HK-2 (cell line): ENCODE results near the gene C20orf204.
"Not testable (repeated sequence)": the region's sequence is repeated elsewhere in the genome, so short reads cannot be mapped to it uniquely, and the experiment has no call there.

Experiments used
- DNase-seq: peaks from one replicate; pipeline ENCODE4 v3.0.0-alpha.2; 2018; ENCODE audit not compliant: unreplicated experiment

C20orf204 gene

GRCh38 chr20:64035933-64036345 is at the start of gene C20orf204:
Gene C20orf204 (plus strand): TSS chr20:64036182. CDS start chr20:64036324, 142 bp downstream.
- DNase-seq, result no peak

- DNase-seq, result no peak
Measured at GRCh38 chr20:64000906-64001305, 35.1 kb upstream of the C20orf204 start.

- no peak for DNase-seq
Measured at GRCh38 chr20:64001607-64002011, 34.4 kb upstream of the C20orf204 start.

GRCh38 chr20:64003960-64004725 is 31.8 kb upstream of the C20orf204 start:
- DNase-seq, result no peak

- no peak for DNase-seq
Measured at GRCh38 chr20:64005394-64005793, 30.6 kb upstream of the C20orf204 start.

- DNase-seq, result no peak
Measured at GRCh38 chr20:64006490-64006889, 29.5 kb upstream of the C20orf204 start.

- no peak for DNase-seq
Measured at GRCh38 chr20:64006902-64007301, 29.1 kb upstream of the C20orf204 start.

GRCh38 chr20:64009811-64010387 is 26.1 kb upstream of the C20orf204 start:
- DNase-seq, result no peak

- no peak for DNase-seq
Measured at GRCh38 chr20:64010711-64011237, 25.2 kb upstream of the C20orf204 start.

GRCh38 chr20:64011366-64011779 is 24.6 kb upstream of the C20orf204 start:
- no peak for DNase-seq

- DNase-seq, result not testable (repeated sequence)
Measured at GRCh38 chr20:64012385-64013154, 23.4 kb upstream of the C20orf204 start.

- DNase-seq, result no peak
Measured at GRCh38 chr20:64015635-64016034, 20.3 kb upstream of the C20orf204 start.

- no peak for DNase-seq
Measured at GRCh38 chr20:64021124-64021975, 14.6 kb upstream of the C20orf204 start.

GRCh38 chr20:64022671-64023360 is 13.2 kb upstream of the C20orf204 start:
- no peak for DNase-seq

GRCh38 chr20:64023361-64024140 is 12.4 kb upstream of the C20orf204 start:
- DNase-seq, result no peak

- no peak for DNase-seq
Measured at GRCh38 chr20:64024141-64024990, 11.6 kb upstream of the C20orf204 start.

- DNase-seq, result no peak
Measured at GRCh38 chr20:64025101-64025825, 10.7 kb upstream of the C20orf204 start.

- no peak for DNase-seq
Measured at GRCh38 chr20:64025826-64026412, 10.1 kb upstream of the C20orf204 start.
